ENCODE results near the gene TRPC1. TPM values are rescaled to one million over a fixed set of nuclear protein-coding genes. Genes with fewer than 3 reads are reported as not detected.

The TRPC1 gene
- total and polyA plus RNA-seq, 8 donors, result 5.6 to 17.7 (median 14.9) TPM

DNA sequence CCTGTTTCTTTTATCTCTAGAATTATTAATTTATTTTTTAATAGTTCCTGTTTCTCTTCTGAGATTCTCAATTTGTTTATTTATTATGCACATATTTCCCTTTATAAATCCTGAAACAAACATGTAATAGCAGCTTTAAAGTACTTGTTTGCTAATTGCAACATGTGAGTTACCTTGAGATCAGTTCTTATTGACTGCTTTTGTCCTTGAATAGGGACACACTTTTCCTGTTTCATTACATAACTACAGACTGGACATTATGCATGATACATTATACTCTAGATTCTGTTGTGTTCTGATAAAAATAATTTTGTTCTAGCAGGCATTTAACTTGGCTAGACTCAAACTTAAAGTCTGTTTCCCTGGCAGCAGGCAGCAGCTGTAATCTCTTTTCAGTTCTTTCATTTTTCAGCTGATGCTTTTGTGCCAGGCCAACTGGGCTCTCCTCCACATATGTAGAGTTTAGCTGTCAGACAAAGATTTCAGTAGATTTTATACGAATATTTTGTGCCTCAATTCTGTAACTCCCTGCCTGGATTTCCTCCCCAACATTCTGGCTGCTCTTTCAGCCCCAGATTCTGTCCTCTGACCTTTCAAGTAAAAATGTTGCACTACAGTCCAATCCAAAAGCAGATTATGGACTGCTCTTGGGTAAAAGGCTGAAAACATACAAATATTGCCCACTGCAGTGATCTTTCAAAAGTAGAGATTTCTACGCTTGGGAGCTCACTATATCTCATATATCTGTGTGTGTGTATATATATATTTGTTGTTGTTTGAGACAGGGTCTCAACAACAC, 123.1 kb downstream of the TRPC1 start:
- ATAC-seq, result no peak

DNA sequence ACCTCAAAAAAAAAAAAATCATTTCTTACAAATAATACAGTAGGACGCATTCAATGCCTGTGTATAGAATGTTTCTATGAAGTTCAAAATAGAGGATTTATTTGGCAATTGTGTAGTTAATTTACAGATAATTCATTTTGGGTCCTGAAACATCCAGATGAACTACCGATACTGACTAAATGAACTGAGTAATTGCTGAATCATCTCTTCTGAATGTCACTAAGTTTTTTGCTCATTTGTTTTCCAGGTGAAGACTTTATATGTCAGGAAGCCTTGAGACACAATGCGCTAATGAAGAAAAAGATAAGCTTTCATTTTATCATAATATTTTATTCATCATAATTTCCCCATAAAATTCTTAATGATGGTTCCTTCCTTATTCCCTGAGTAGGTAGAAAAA, 125.3 kb downstream of the TRPC1 start:
- H3K27ac ChIP-seq, result peak overlapping the region in 1 of 2 donors; percentile 83
- TF ChIP-seq, protein P1, sequence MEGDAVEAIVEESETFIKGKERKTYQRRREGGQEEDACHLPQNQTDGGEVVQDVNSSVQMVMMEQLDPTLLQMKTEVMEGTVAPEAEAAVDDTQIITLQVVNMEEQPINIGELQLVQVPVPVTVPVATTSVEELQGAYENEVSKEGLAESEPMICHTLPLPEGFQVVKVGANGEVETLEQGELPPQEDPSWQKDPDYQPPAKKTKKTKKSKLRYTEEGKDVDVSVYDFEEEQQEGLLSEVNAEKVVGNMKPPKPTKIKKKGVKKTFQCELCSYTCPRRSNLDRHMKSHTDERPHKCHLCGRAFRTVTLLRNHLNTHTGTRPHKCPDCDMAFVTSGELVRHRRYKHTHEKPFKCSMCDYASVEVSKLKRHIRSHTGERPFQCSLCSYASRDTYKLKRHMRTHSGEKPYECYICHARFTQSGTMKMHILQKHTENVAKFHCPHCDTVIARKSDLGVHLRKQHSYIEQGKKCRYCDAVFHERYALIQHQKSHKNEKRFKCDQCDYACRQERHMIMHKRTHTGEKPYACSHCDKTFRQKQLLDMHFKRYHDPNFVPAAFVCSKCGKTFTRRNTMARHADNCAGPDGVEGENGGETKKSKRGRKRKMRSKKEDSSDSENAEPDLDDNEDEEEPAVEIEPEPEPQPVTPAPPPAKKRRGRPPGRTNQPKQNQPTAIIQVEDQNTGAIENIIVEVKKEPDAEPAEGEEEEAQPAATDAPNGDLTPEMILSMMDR (IDR thresholded peaks at IDR 0.05), result no peak
- no peak overlapping the region for H3K4me3 ChIP-seq
- no peak for ATAC-seq
- no peaks in the 10 kb centered on the region for H3K9me3 ChIP-seq
- peaks cover 13 to 45% of the 10 kb centered on the region in 2 donors for H3K4me1 ChIP-seq
- intact Hi-C loops (cut with DNase I), result no loop called here
- H3K36me3 ChIP-seq, result no peaks in the 10 kb centered on the region
- no peak for DNase-seq
- H3K27me3 ChIP-seq, result no peaks in the 10 kb centered on the region

More for the DNA sequence above, 123.1 kb downstream of the TRPC1 start:
- Histone ChIP-seq H3K36me3 (no peaks in the 10 kb centered on the region), H3K4me3 (no peak overlapping the region), H3K27me3 (no peaks in the 10 kb centered on the region), H3K27ac (no peak overlapping the region), H3K4me1 (peaks cover 6 to 27% of the 10 kb centered on the region in 2 donors), H3K9me3 (no peaks in the 10 kb centered on the region)
- peak in 2 of 4 donors; percentile 18 to 28 for DNase-seq
- intact Hi-C loops (cut with DNase I), result no loop called here
- TF ChIP-seq, protein P1 (IDR thresholded peaks at IDR 0.05), result no peak

DNA sequence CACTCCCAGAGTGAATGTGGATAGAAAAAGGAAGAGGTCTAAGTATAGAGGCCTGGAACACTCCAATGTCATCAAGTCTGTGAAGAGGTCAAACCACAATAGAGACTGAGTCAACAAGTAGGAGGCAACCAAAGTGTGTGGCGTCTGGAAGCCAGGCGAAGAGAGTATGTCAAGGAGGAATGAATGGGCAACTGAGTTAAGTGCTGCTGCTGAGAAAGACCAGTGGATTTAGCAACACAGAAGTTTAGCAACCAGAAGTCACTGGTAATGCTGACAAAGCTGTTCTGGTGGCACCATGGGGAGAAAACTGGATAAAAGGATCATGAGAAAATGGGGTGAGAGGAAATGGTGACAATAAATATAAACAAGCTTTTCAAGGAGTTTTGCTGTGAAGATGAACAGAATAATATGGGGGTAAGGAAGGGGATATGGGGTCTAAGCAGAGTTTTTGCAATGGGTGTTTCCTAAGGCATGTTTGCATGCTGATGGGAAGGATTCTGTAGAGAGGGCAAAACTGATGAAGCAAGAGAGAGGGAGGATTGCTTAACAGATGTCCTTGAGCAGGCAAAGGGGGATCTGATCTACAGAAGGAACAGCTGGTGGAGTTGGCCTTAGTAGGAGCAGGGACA, 126.7 kb downstream of the TRPC1 start:
- no peak overlapping the region for H3K4me3 ChIP-seq
- H3K36me3 ChIP-seq, result no peaks in the 10 kb centered on the region
- TF ChIP-seq, protein P1 (IDR thresholded peaks at IDR 0.05), result no peak
- intact Hi-C loops (cut with DNase I), result no loop called here
- H3K27me3 ChIP-seq, result no peaks in the 10 kb centered on the region
- H3K4me1 ChIP-seq, result peaks cover 13 to 45% of the 10 kb centered on the region in 2 donors
- H3K27ac ChIP-seq, result peak overlapping the region; percentile 61 to 83
- H3K9me3 ChIP-seq, result no peaks in the 10 kb centered on the region
- DNase-seq (peak in 1 of 4 donors; percentile 83), ATAC-seq (peak; percentile 98)

DNA sequence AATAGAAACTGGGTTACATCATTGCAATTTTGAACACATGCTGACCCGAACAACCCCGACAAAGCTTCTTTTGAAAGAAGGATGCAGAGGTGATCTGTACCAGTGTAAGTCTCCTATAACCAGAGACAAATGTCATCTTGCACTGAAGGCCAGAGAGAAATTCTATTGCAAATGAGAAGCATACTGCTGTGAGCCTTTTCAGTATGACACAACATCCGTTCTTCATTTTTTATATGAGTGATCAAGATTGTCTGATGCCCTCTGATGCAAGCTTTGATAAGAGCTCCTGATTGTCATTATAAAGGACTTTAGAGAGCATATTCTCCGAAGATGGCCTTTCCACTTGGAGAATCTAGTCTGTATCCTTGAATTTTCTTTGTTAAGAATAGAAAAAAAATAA, 128.2 kb downstream of the TRPC1 start:
- DNase-seq (no peak), ATAC-seq (no peak)
- peaks cover 13 to 45% of the 10 kb centered on the region in 2 donors for H3K4me1 ChIP-seq
- H3K4me3 ChIP-seq, result no peak overlapping the region
- H3K27me3 ChIP-seq, result no peaks in the 10 kb centered on the region
- TF ChIP-seq, protein P1 (IDR thresholded peaks at IDR 0.05), result no peak
- intact Hi-C loops (cut with DNase I), result no loop called here
- no peaks in the 10 kb centered on the region for H3K36me3 ChIP-seq
- peak overlapping the region in 1 of 2 donors; percentile 83 for H3K27ac ChIP-seq
- no peaks in the 10 kb centered on the region for H3K9me3 ChIP-seq
